HepG2 (cell line): ENCODE results near the gene FAM193A.
"Not testable (repeated sequence)": the region's sequence is repeated elsewhere in the genome, so short reads cannot be mapped to it uniquely, and the experiment has no call there.

Source experiments
- CHCHD3 ChIP-seq: sonication (generic); formaldehyde crosslinking; IDR thresholded peaks from 2 replicates; pipeline ENCODE4 v1.8.0; 2022; ENCODE audit warnings: mild to moderate bottlenecking, missing genetic modification reagents, moderate library complexity
- NBN ChIP-seq: fragments of 450-650 bp; conservative IDR thresholded peaks from 2 replicates; pipeline ENCODE4 v1.6.1; 2017
- NCOA2 ChIP-seq: sonication (generic); formaldehyde crosslinking; IDR thresholded peaks from 2 replicates; pipeline ENCODE4 v1.8.0; 2022; ENCODE audit warnings: inconsistent platforms
- POLR2A ChIP-seq, 2 experiments: IDR thresholded peaks; 2 replicates each; pipeline ENCODE4 v1.6.1; 2011; ENCODE audit warnings: low read depth in 2 of 2, low read length in 2 of 2, mild to moderate bottlenecking in 1 of 2, moderate library complexity in 1 of 2; ENCODE audit not compliant: insufficient read depth in 1 of 2
- STAT5B ChIP-seq: sonication (generic); formaldehyde crosslinking; IDR thresholded peaks from 2 replicates; pipeline ENCODE4 v1.4.0; 2020; ENCODE audit warnings: missing genetic modification reagents
- TAF15 ChIP-seq: fragments of 200-400 bp; formaldehyde crosslinking; IDR thresholded peaks from one replicate; pipeline ENCODE4 v1.6.1; 2018; ENCODE audit warnings: mild to moderate bottlenecking, low read depth, low read length; ENCODE audit not compliant: poor library complexity, severe bottlenecking
- ZNF121 ChIP-seq: sonication (generic); formaldehyde crosslinking; IDR thresholded peaks from 2 replicates; pipeline ENCODE4 v1.5.0; 2020; ENCODE audit warnings: mild to moderate bottlenecking, missing genetic modification reagents
- ZNF230 ChIP-seq: sonication (generic); formaldehyde crosslinking; IDR thresholded peaks from 2 replicates; pipeline ENCODE4 v1.4.0; 2020; ENCODE audit warnings: mild to moderate bottlenecking, missing genetic modification reagents
- TF ChIP-seq, protein P1 (sequence below): sonication (generic); formaldehyde crosslinking; conservative IDR thresholded peaks from 2 replicates; pipeline ENCODE4 v1.4.0; 2020; ENCODE audit warnings: mild to moderate bottlenecking, missing genetic modification reagents, moderate library complexity
- TF ChIP-seq, protein P2 (sequence below): sonication (generic); formaldehyde crosslinking; IDR thresholded peaks from 2 replicates; pipeline ENCODE4 v1.4.0; 2020; ENCODE audit warnings: missing genetic modification reagents
- TF ChIP-seq, protein P3 (sequence below): sonication (generic); formaldehyde crosslinking; IDR thresholded peaks from 2 replicates; pipeline ENCODE4 v1.5.0; 2020; ENCODE audit warnings: mild to moderate bottlenecking, missing genetic modification reagents, moderate library complexity
- TF ChIP-seq, protein P4 (sequence below): IDR thresholded peaks from 2 replicates; pipeline ENCODE4 v1.6.1; 2012; ENCODE audit warnings: low read length, improper control_type of control experiment

DNA sequence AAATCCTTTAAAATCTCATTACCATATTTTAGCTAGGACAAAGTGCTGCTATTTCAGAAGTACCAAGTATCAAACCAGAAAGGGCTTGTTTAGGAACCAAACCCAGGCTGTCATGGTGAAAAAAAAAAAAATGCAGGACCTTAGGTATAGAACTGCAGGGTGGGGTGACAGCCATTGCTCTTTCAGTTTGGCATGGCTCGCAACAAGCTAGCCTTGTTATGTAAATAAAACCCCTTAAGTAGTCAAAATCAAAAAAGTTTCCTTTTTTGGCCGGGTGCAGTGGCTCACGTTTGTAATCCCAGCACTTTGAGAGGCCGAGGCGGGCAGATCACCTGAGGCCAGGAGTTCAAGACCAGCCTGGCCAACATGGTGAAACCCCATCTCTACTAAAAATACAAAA lies 244.2 kb downstream of the FAM193A start:
- TF ChIP-seq ZNF230 (CRISPR knock-in tag); NCOA2 (CRISPR knock-in tag); ZNF121; NBN; STAT5B; TAF15; POLR2A (IDR thresholded peaks at IDR 0.05; ENCODE audit: insufficient read depth in 1 of 2, low read depth in 2 of 2, low read length in 2 of 2); CHCHD3 (CRISPR knock-in tag): not testable (repeated sequence)
- TF ChIP-seq, protein P1, sequence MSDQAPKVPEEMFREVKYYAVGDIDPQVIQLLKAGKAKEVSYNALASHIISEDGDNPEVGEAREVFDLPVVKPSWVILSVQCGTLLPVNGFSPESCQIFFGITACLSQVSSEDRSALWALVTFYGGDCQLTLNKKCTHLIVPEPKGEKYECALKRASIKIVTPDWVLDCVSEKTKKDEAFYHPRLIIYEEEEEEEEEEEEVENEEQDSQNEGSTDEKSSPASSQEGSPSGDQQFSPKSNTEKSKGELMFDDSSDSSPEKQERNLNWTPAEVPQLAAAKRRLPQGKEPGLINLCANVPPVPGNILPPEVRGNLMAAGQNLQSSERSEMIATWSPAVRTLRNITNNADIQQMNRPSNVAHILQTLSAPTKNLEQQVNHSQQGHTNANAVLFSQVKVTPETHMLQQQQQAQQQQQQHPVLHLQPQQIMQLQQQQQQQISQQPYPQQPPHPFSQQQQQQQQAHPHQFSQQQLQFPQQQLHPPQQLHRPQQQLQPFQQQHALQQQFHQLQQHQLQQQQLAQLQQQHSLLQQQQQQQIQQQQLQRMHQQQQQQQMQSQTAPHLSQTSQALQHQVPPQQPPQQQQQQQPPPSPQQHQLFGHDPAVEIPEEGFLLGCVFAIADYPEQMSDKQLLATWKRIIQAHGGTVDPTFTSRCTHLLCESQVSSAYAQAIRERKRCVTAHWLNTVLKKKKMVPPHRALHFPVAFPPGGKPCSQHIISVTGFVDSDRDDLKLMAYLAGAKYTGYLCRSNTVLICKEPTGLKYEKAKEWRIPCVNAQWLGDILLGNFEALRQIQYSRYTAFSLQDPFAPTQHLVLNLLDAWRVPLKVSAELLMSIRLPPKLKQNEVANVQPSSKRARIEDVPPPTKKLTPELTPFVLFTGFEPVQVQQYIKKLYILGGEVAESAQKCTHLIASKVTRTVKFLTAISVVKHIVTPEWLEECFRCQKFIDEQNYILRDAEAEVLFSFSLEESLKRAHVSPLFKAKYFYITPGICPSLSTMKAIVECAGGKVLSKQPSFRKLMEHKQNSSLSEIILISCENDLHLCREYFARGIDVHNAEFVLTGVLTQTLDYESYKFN (CRISPR knock-in tag), result not testable (repeated sequence)
- TF ChIP-seq, protein P2, sequence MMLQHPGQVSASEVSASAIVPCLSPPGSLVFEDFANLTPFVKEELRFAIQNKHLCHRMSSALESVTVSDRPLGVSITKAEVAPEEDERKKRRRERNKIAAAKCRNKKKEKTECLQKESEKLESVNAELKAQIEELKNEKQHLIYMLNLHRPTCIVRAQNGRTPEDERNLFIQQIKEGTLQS, result not testable (repeated sequence)
- TF ChIP-seq, protein P3, sequence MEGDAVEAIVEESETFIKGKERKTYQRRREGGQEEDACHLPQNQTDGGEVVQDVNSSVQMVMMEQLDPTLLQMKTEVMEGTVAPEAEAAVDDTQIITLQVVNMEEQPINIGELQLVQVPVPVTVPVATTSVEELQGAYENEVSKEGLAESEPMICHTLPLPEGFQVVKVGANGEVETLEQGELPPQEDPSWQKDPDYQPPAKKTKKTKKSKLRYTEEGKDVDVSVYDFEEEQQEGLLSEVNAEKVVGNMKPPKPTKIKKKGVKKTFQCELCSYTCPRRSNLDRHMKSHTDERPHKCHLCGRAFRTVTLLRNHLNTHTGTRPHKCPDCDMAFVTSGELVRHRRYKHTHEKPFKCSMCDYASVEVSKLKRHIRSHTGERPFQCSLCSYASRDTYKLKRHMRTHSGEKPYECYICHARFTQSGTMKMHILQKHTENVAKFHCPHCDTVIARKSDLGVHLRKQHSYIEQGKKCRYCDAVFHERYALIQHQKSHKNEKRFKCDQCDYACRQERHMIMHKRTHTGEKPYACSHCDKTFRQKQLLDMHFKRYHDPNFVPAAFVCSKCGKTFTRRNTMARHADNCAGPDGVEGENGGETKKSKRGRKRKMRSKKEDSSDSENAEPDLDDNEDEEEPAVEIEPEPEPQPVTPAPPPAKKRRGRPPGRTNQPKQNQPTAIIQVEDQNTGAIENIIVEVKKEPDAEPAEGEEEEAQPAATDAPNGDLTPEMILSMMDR (CRISPR knock-in tag), result not testable (repeated sequence)
- TF ChIP-seq, protein P4, sequence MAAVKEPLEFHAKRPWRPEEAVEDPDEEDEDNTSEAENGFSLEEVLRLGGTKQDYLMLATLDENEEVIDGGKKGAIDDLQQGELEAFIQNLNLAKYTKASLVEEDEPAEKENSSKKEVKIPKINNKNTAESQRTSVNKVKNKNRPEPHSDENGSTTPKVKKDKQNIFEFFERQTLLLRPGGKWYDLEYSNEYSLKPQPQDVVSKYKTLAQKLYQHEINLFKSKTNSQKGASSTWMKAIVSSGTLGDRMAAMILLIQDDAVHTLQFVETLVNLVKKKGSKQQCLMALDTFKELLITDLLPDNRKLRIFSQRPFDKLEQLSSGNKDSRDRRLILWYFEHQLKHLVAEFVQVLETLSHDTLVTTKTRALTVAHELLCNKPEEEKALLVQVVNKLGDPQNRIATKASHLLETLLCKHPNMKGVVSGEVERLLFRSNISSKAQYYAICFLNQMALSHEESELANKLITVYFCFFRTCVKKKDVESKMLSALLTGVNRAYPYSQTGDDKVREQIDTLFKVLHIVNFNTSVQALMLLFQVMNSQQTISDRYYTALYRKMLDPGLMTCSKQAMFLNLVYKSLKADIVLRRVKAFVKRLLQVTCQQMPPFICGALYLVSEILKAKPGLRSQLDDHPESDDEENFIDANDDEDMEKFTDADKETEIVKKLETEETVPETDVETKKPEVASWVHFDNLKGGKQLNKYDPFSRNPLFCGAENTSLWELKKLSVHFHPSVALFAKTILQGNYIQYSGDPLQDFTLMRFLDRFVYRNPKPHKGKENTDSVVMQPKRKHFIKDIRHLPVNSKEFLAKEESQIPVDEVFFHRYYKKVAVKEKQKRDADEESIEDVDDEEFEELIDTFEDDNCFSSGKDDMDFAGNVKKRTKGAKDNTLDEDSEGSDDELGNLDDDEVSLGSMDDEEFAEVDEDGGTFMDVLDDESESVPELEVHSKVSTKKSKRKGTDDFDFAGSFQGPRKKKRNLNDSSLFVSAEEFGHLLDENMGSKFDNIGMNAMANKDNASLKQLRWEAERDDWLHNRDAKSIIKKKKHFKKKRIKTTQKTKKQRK, result not testable (repeated sequence)
